Uterus (tissue), 4 donors: ENCODE results near the gene RNU6-7. TPM values are rescaled to one million over a fixed set of nuclear protein-coding genes. Genes with fewer than 3 reads are reported as not detected.

Experiments
- DNase-seq, 2 donors: peaks; one replicate each; pipeline ENCODE4 v3.0.0-alpha.2; 2019 to 2020
- H3K27ac ChIP-seq, 2 donors: fragments of 200-600 bp; sonication (generic); 1 replicate in 1 of 2; 2 replicates in 1 of 2; pipeline ENCODE4 v1.5.1; 2016 to 2018
- H3K27me3 ChIP-seq, 2 donors: fragments of 200-600 bp; sonication (generic); one replicate each; pipeline ENCODE4 v1.5.1; 2018 to 2019; ENCODE audit warnings: control low read depth in 1 of 2
- H3K36me3 ChIP-seq, 2 donors: fragments of 200-600 bp; sonication (generic); one replicate each; pipeline ENCODE4 v1.5.1; 2019; ENCODE audit warnings: control low read depth in 1 of 2
- H3K4me1 ChIP-seq, 2 donors: fragments of 200-600 bp; sonication (generic); one replicate each; pipeline ENCODE4 v1.5.1; 2018 to 2019; ENCODE audit warnings: control low read depth in 1 of 2
- H3K4me3 ChIP-seq, 2 donors: fragments of 200-600 bp; sonication (generic); 1 replicate in 1 of 2; 2 replicates in 1 of 2; pipeline ENCODE4 v1.5.1; 2018 to 2019; ENCODE audit warnings: mild to moderate bottlenecking in 1 of 2
- H3K9me3 ChIP-seq, 2 donors: fragments of 200-600 bp; sonication (generic); one replicate each; pipeline ENCODE4 v1.5.1; 2019; ENCODE audit warnings: control low read depth in 1 of 2
- POLR2A ChIP-seq, 2 donors: fragments of 450-650 bp; IDR thresholded peaks; one replicate each; pipeline ENCODE4 v1.6.1; 2016; ENCODE audit warnings: antibody characterized with exemption in 2 of 2, mild to moderate bottlenecking in 1 of 2, moderate library complexity in 1 of 2
- intact Hi-C: fragments of 100-400 bp; cut with DNase I; formaldehyde crosslinking; loops from one replicate; pipeline ENCODE4 v1.15.1; 2023; ENCODE audit warnings: low total_unique reads
- total RNA-seq, 4 donors: library from RNA; depleted of rRNA in 3 of 4; stranded (reverse); fragments of >200 nt in 3 of 4; gene quantifications; one replicate each; pipeline versions ENCODE4 v1.1.0 to v1.2.4, GENCODE V29; 2014 to 2023
- TF ChIP-seq, protein P1 (sequence below), 4 experiments: fragments of 200-600 bp in 2 of 4; fragments of 450-650 bp in 2 of 4; sonication (generic) in 2 of 4; IDR thresholded peaks; one replicate each; pipeline ENCODE4 v1.5.1; 2016 to 2019; ENCODE audit warnings: antibody characterized with exemption in 4 of 4, mild to moderate bottlenecking in 2 of 4, moderate library complexity in 1 of 4
- donor health status: DM: yes; HTN: yes; CAD: no.

The RNU6-7 gene
- total RNA-seq, 4 donors from 2014 or later = not detected

DNA sequence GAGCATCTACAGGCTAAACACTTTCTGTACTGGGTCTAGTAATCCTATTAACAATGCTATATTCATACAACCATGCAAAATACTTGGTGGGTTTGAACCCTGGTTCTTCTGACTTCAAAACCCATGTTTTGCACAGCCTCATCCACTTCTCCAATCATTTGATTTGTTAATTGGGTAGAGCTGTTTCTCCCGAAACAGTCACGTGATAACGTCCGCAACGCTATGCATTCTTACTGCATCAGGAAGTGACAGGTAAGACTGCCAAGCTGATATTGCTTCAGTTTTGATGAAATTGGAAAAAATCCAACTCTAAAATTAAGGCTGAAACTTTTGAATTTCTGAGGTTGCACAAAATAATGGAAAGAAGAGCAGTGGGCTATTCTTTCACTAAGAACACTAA, 30.4 kb upstream of the RNU6-7 start:
- Histone ChIP-seq H3K27me3 (no peaks in the 10 kb centered on the region), H3K9me3 (no peaks in the 10 kb centered on the region), H3K4me3 (no peak overlapping the region), H3K4me1 (no peaks in the 10 kb centered on the region), H3K27ac (no peak overlapping the region), H3K36me3 (no peaks in the 10 kb centered on the region)
- intact Hi-C loops = no loop called here
- DNase-seq = no peak
- no peak for TF ChIP-seq POLR2A (IDR thresholded peaks at IDR 0.05)
- TF ChIP-seq, protein P1, sequence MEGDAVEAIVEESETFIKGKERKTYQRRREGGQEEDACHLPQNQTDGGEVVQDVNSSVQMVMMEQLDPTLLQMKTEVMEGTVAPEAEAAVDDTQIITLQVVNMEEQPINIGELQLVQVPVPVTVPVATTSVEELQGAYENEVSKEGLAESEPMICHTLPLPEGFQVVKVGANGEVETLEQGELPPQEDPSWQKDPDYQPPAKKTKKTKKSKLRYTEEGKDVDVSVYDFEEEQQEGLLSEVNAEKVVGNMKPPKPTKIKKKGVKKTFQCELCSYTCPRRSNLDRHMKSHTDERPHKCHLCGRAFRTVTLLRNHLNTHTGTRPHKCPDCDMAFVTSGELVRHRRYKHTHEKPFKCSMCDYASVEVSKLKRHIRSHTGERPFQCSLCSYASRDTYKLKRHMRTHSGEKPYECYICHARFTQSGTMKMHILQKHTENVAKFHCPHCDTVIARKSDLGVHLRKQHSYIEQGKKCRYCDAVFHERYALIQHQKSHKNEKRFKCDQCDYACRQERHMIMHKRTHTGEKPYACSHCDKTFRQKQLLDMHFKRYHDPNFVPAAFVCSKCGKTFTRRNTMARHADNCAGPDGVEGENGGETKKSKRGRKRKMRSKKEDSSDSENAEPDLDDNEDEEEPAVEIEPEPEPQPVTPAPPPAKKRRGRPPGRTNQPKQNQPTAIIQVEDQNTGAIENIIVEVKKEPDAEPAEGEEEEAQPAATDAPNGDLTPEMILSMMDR (IDR thresholded peaks at IDR 0.05) = no peak

DNA sequence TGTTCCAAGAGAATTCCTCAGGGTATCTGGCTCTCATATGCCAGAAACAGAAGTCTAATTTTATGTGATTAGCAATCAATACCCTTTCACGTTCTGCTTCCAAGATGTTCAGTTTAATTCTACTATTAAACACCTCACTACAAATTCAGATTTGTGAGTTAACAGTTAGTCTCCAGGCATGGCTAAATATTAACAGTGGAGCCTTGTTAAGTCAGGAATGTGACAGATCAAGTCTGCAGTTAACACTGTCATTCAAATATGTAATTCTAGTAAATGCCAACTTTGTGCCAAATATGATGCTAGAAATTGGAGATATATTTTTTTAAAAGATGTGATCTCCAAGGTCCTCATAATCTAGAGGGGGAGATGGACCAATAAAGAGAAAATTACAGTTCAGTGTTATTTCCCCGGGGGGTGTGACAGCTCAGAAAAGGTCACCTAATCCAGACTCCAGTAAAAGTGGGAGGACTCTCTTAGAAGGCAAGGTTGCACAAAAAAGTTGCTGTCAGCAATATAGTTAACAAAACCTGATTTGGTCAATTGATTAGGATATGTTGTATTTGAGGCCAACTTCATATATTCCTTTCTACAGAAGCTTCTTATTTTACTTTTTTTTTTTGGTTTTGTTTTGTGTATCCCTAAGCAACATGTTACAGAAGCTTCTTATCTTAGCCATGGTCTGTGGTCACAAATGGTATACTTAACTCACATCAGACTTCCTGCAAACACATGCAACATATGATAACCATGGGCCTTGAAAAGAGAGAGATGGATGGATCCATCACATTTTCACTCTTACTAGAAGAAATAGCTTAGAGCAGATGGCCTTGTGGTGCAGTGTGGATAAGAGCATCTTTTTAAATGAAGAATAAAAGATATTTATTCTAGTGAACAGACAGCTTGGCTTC, 18.4 kb upstream of the RNU6-7 start:
- Histone ChIP-seq H3K36me3 (no peaks in the 10 kb centered on the region), H3K27me3 (no peaks in the 10 kb centered on the region), H3K4me3 (no peak overlapping the region), H3K27ac (no peak overlapping the region), H3K4me1 (no peaks in the 10 kb centered on the region), H3K9me3 (peaks cover 0 to 9% of the 10 kb centered on the region in 2 donors)
- intact Hi-C loops = no loop called here
- TF ChIP-seq, protein P1 (IDR thresholded peaks at IDR 0.05) = no peak
- no peak for TF ChIP-seq POLR2A (IDR thresholded peaks at IDR 0.05)
- DNase-seq = no peak

DNA sequence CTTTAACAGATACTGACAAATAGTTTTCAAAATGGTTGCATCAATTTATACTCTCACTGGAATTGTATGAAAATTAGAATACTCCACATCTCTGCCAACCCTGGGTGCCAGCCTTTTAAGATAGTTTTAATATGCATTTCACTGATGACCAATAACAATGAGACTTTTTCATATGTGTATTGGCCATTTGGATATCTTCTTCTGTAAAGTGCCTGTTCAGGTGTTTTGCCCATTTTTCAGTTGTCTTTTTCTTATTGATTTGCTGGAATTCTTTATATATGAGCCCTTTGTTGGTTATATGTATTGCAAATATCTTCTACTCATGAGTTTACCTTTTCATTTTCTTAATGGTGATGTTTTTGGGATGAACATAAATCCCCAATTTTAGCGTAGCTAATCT, 16.7 kb upstream of the RNU6-7 start:
- DNase-seq = no peak
- peaks cover 0 to 9% of the 10 kb centered on the region in 2 donors for H3K9me3 ChIP-seq
- H3K4me3 ChIP-seq = no peak overlapping the region
- H3K4me1 ChIP-seq = no peaks in the 10 kb centered on the region
- H3K27me3 ChIP-seq = no peaks in the 10 kb centered on the region
- H3K36me3 ChIP-seq = no peaks in the 10 kb centered on the region
- no peak for TF ChIP-seq POLR2A (IDR thresholded peaks at IDR 0.05)
- TF ChIP-seq, protein P1 (IDR thresholded peaks at IDR 0.05) = no peak
- intact Hi-C loops = no loop called here
- H3K27ac ChIP-seq = no peak overlapping the region

DNA sequence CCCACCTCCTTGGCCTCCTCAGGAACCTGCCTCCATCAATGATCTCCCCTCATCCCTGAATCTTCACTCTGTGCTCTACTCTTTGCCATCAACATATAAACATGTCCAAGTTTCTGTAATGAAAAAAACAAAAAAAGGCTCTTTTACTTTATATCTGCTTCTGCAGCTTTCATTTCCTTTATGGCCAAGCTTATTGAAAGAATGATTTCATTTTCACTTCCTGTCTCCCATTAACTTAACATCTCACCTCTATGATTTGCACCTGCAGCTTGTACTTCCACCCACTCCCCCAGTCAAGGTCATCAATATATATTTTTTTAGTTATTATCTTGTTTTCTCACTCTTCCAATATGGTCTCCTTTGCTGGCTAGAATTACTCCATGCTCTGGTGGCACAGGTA, 15.6 kb upstream of the RNU6-7 start:
- peaks cover 0 to 9% of the 10 kb centered on the region in 2 donors for H3K9me3 ChIP-seq
- no peak overlapping the region for H3K4me3 ChIP-seq
- no peak overlapping the region for H3K27ac ChIP-seq
- intact Hi-C loops = no loop called here
- no peak for DNase-seq
- no peaks in the 10 kb centered on the region for H3K27me3 ChIP-seq
- H3K36me3 ChIP-seq = no peaks in the 10 kb centered on the region
- H3K4me1 ChIP-seq = no peaks in the 10 kb centered on the region
- TF ChIP-seq, protein P1 (IDR thresholded peaks at IDR 0.05) = no peak
- no peak for TF ChIP-seq POLR2A (IDR thresholded peaks at IDR 0.05)

DNA sequence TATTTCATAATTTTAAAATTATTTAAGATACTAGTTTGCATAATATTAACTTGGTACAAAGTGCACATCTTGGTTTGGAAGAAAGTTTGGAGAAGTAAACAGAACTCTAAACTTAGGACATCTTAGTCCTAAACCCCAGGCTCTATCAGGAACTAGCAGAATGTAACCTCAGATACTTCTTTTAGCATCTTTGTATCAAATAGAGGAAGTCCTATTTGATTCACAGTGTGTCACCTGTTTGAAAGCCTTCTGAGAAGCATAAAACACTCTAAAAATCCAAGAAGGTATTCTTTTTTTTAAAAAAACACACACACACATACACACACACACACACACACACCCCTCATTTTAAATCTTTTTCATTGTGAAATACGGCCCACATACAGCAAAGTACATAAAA, 12.0 kb upstream of the RNU6-7 start:
- Histone ChIP-seq H3K4me1 (no peaks in the 10 kb centered on the region), H3K36me3 (no peaks in the 10 kb centered on the region), H3K27me3 (no peaks in the 10 kb centered on the region), H3K27ac (no peak overlapping the region), H3K4me3 (no peak overlapping the region), H3K9me3 (peaks cover 0 to 6% of the 10 kb centered on the region in 2 donors)
- TF ChIP-seq, protein P1 (IDR thresholded peaks at IDR 0.05) = no peak
- TF ChIP-seq POLR2A (IDR thresholded peaks at IDR 0.05) = no peak
- DNase-seq = no peak
- intact Hi-C loops = no loop called here
